PC-3 (cell line): Measurements from ENCODE around the gene TRABD2A. TPM values are rescaled to one million over a fixed set of nuclear protein-coding genes. Genes with fewer than 3 reads are reported as not detected.

ENCODE experiments used
- ATAC-seq: fragments of 200-7000 bp; cut with Tn5 transposase; 2 replicates; pipeline ENCODE4 v1.9.1; 2020; ENCODE audit warnings: mild to moderate bottlenecking, moderate library complexity
- BruUV-seq: library from RNA; stranded (reverse); fragments of 400-500 nt; replicated peaks from 2 replicates; lab custom pipeline; 2021; lab: Mats Ljungman, UMichigan
- CTCF ChIA-PET: fragments of 300-600 bp; sonication (Branson Sonifier 250); formaldehyde crosslinking; loops from one replicate; lab custom pipeline; 2022; ENCODE audit warnings: antibody characterized with exemption; lab: Charles Lee
- POLR2A ChIA-PET: fragments of 300-600 bp; sonication (Branson Sonifier 250); formaldehyde crosslinking; loops from one replicate; lab custom pipeline; 2022; ENCODE audit warnings: antibody characterized with exemption; ENCODE audit not compliant: unreplicated experiment; lab: Charles Lee
- DNase-seq: peaks from one replicate; pipeline ENCODE4 v3.0.0-alpha.2; 2015
- H2AFZ ChIP-seq: fragments of 300-600 bp; sonication (generic); 2 replicates; pipeline ENCODE4 v1.6.0; 2016; ENCODE audit warnings: antibody characterized with exemption, low read length
- H3F3A ChIP-seq: fragments of 300-600 bp; sonication (generic); one replicate; pipeline ENCODE4 v1.6.0; 2017; ENCODE audit warnings: antibody characterized with exemption, low read length, control low read depth, mild to moderate bottlenecking; ENCODE audit not compliant: unreplicated experiment
- H3K27ac ChIP-seq: fragments of 300-600 bp; sonication (generic); 2 replicates; pipeline ENCODE4 v1.5.1; 2016; ENCODE audit warnings: mild to moderate bottlenecking, low read length
- H3K27me3 ChIP-seq: fragments of 300-600 bp; sonication (generic); 2 replicates; pipeline ENCODE4 v1.6.1; 2016; ENCODE audit warnings: low read length, mixed read lengths
- H3K36me3 ChIP-seq: fragments of 300-600 bp; sonication (generic); 2 replicates; pipeline ENCODE4 v1.6.1; 2016; ENCODE audit warnings: low read depth, mixed run types, low read length, mixed read lengths
- H3K4me1 ChIP-seq: fragments of 300-600 bp; sonication (generic); 2 replicates; pipeline ENCODE4 v1.5.1; 2016; ENCODE audit warnings: low read length; ENCODE audit not compliant: insufficient read depth
- H3K4me2 ChIP-seq: fragments of 300-600 bp; sonication (generic); 2 replicates; pipeline ENCODE4 v1.6.0; 2016; ENCODE audit warnings: low read length
- H3K4me3 ChIP-seq: fragments of 300-600 bp; sonication (generic); 2 replicates; pipeline ENCODE4 v1.5.1; 2016; ENCODE audit warnings: mild to moderate bottlenecking, low read length, mixed read lengths
- H3K79me2 ChIP-seq: fragments of 300-600 bp; sonication (generic); 2 replicates; pipeline ENCODE4 v1.6.1; 2017; ENCODE audit warnings: low read length, mixed read lengths
- H3K9ac ChIP-seq: fragments of 300-600 bp; sonication (generic); 2 replicates; pipeline ENCODE4 v1.6.0; 2016; ENCODE audit warnings: mild to moderate bottlenecking, low read length
- H3K9me2 ChIP-seq: fragments of 300-600 bp; sonication (generic); replicated peaks from 2 replicates; pipeline ENCODE4 v1.6.1; 2016; ENCODE audit warnings: mixed run types, low read length, mixed read lengths
- H3K9me3 ChIP-seq: fragments of 300-600 bp; sonication (generic); 2 replicates; pipeline ENCODE4 v1.6.1; 2016; ENCODE audit warnings: low read length, mixed read lengths
- H4K20me1 ChIP-seq: fragments of 300-600 bp; sonication (generic); 2 replicates; pipeline ENCODE4 v1.6.1; 2016; ENCODE audit warnings: low read length, mixed read lengths
- CTCF ChIP-seq: fragments of 300-600 bp; sonication (generic); conservative IDR thresholded peaks from 2 replicates; pipeline ENCODE4 v1.5.1; 2017; ENCODE audit warnings: antibody characterized with exemption, low read depth, mild to moderate bottlenecking, low read length
- EZH2 ChIP-seq: fragments of 300-600 bp; sonication (generic); IDR thresholded peaks from one replicate; pipeline ENCODE4 v1.6.1; 2017; ENCODE audit warnings: antibody characterized with exemption, mild to moderate bottlenecking, low read length; ENCODE audit not compliant: unreplicated experiment
- EZH2phosphoT487 ChIP-seq: fragments of 300-600 bp; sonication (generic); IDR thresholded peaks from 2 replicates; pipeline ENCODE4 v1.6.1; 2018; ENCODE audit warnings: mild to moderate bottlenecking, antibody characterized with exemption, low read length, borderline replicate concordance
- intact Hi-C: fragments of 100-400 bp; cut with micrococcal nuclease; formaldehyde crosslinking; loops from 2 replicates; pipeline ENCODE4 v1.9.0; 2023
- total RNA-seq: library from RNA; depleted of rRNA; stranded (reverse); fragments of >200 nt; gene quantifications from 2 replicates; pipeline ENCODE4 v1.2.3, GENCODE V29; 2014

The TRABD2A gene
- total RNA-seq, 1 experiment from 2014 or later, result 2.0 TPM

- ChIA-PET POLR2A (no interaction called here), CTCF (interaction anchor here (0.6 to 1.7 kb wide), 4 partner anchors 37 to 416 kb away, joined by 3 to 23 read pairs (median 4); no protein-coding TSS in a partner anchor)
- TF ChIP-seq CTCF, result peak; percentile 87
- TF ChIP-seq EZH2, result no peak
- Histone ChIP-seq H3K36me3 (no peaks in the 10 kb centered on the region), H3K79me2 (no peaks in the 10 kb centered on the region), H4K20me1 (no peaks in the 10 kb centered on the region), H3K27ac (no peak overlapping the region), H3K4me2 (peak overlapping the region; percentile 97), H3K4me3 (peak overlapping the region; percentile 77), H2AFZ (peak overlapping the region; percentile 99), H3K4me1 (peaks cover 5% of the 10 kb centered on the region), H3K27me3 (peaks cover 15% of the 10 kb centered on the region), H3F3A (no peaks in the 10 kb centered on the region), H3K9me2 (no peaks in the 10 kb centered on the region), H3K9ac (peak overlapping the region; percentile 23; the same call in 1 of the 2 replicates), H3K9me3 (no peaks in the 10 kb centered on the region)
- peak; percentile 90 for ATAC-seq
- BruUV-seq, result no TSS peak
- DNase-seq, result peak; percentile 91
- intact Hi-C loops, result loop anchor here (1.0 to 2.0 kb wide), 4 partner anchors 23 to 387 kb away; partner anchors contain the start of gene TMSB10
Observed at GRCh38 chr2:84881581-84882413, 913 bp upstream of the TRABD2A start.

- Histone ChIP-seq H3K27ac (no peak overlapping the region), H3K36me3 (no peaks in the 10 kb centered on the region), H3F3A (no peaks in the 10 kb centered on the region), H3K27me3 (peaks cover 15% of the 10 kb centered on the region), H3K4me1 (peaks cover 5% of the 10 kb centered on the region), H4K20me1 (no peaks in the 10 kb centered on the region), H3K9me3 (no peaks in the 10 kb centered on the region), H2AFZ (peak overlapping the region; percentile 99), H3K4me2 (peak overlapping the region; percentile 97), H3K9me2 (no peaks in the 10 kb centered on the region), H3K9ac (no peak overlapping the region), H3K79me2 (no peaks in the 10 kb centered on the region), H3K4me3 (peak overlapping the region; percentile 77)
- ChIA-PET POLR2A (no interaction called here), CTCF (no interaction called here)
- BruUV-seq, result no TSS peak
- DNase-seq (no peak), ATAC-seq (no peak)
- TF ChIP-seq EZH2phosphoT487, result no peak
- TF ChIP-seq CTCF, result no peak
- TF ChIP-seq EZH2, result no peak
- intact Hi-C loops, result no loop called here
Observed at GRCh38 chr2:84880395-84880644, 564 bp downstream of the TRABD2A start.
